HG03342 (cell line): ENCODE measurements around the gene MN1.

Experiments used
- ATAC-seq: cut with Tn5 transposase; IDR thresholded peaks from one replicate; pipeline ENCODE4 v1.9.1; 2021; ENCODE audit warnings: mild to moderate bottlenecking, moderate library complexity; ENCODE audit not compliant: unreplicated experiment

MN1 gene

GRCh38 chr22:27765706-27766291 is 35.8 kb downstream of the MN1 start:
- ATAC-seq, result no peak

- no peak for ATAC-seq
Observed at GRCh38 chr22:27764722-27765236, 36.8 kb downstream of the MN1 start.

- ATAC-seq, result no peak
Observed at GRCh38 chr22:27761665-27762064, 39.9 kb downstream of the MN1 start.

GRCh38 chr22:27761000-27761399 is 40.6 kb downstream of the MN1 start:
- ATAC-seq, result no peak

- ATAC-seq, result no peak
Observed at GRCh38 chr22:27760474-27760873, 41.1 kb downstream of the MN1 start.

- no peak for ATAC-seq
Observed at GRCh38 chr22:27757928-27758525, 43.5 kb downstream of the MN1 start.

- ATAC-seq, result no peak
Observed at GRCh38 chr22:27756212-27756660, 45.3 kb downstream of the MN1 start.

GRCh38 chr22:27755521-27756211 is 45.9 kb downstream of the MN1 start:
- no peak for ATAC-seq

GRCh38 chr22:27754888-27755480 is 46.6 kb downstream of the MN1 start:
- ATAC-seq, result no peak

- ATAC-seq, result no peak
Observed at GRCh38 chr22:27754247-27754887, 47.2 kb downstream of the MN1 start.

- no peak for ATAC-seq
Observed at GRCh38 chr22:27752771-27753170, 48.8 kb downstream of the MN1 start.

- ATAC-seq, result no peak
Observed at GRCh38 chr22:27752141-27752540, 49.4 kb downstream of the MN1 start.

GRCh38 chr22:27751277-27752070 is 50.1 kb downstream of the MN1 start:
- ATAC-seq, result no peak

GRCh38 chr22:27750584-27751265 is 50.8 kb downstream of the MN1 start:
- no peak for ATAC-seq

GRCh38 chr22:27749597-27750225 is 51.8 kb downstream of the MN1 start:
- ATAC-seq, result no peak

GRCh38 chr22:27748751-27749191 is 52.8 kb downstream of the MN1 start:
- no peak for ATAC-seq

- ATAC-seq, result no peak
Observed at GRCh38 chr22:27748349-27748748, 53.2 kb downstream of the MN1 start.

GRCh38 chr22:27747396-27748221 is 53.9 kb downstream of the MN1 start:
- no peak for ATAC-seq
